ENCODE data around the gene F12.

The F12 gene

GRCh38 chr5:177447066-177447610 is 37.8 kb upstream of the F12 start:
- H3K4me3 ChIP-seq (ENCODE audit: low read depth, low read length): peak overlapping the region; percentile 65
- DNase-seq (ENCODE audit: low read depth): no peak

DNA sequence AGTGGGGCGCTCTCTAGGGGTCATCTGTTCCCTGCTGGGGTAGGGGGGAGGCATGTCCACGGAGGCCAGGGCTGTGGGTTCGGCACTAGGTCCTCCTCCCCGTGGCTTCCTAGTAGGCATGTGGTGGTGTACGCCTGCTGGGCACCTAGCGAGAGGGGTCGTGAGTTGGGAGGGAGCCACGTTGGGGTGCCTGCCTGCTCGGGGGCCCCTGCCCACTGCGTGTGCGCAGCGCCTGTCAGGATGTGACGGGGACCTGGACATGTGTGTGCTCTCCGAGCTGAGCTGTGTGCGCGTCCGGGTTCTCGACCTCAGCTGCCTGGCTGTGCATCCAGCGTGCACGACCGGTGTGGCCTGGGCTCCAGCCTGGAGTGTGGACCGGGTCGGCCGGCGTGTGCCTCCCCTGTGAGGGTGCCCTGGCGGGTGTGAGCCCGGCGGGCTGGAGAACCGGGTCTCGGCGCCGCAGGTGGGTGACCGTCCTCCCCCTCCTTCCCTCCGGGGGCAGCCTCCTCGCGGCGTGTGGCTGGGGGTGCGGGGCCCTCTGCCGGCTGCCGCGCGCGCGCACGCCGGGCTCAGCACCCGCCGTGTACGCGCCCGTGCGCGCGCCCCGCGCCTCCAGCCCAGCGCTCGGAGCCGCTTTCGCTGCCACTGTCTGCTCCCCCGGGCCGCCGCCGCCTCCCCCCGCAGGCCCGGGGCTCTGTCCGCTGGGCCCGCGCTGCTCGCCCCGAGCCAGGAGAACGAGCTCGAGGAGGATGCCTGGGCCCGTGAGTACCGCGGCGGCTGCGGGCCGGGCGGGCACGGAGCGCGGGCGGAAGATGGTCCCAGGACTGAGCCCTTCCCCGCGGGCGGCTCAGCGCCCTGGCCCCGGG is 37.1 kb upstream of the F12 start, which contains the start of gene PRR7:
Gene PRR7, plus strand, starts transcription at position 615 of the 866 bp plus-strand sequence. CDS start 8,254 bp downstream, outside the sequence.
- H3K4me3 ChIP-seq (ENCODE audit: low read depth, low read length): peak within 1 kb of the TSS; percentile 65
- DNase-seq (ENCODE audit: low read depth): no peak

DNA sequence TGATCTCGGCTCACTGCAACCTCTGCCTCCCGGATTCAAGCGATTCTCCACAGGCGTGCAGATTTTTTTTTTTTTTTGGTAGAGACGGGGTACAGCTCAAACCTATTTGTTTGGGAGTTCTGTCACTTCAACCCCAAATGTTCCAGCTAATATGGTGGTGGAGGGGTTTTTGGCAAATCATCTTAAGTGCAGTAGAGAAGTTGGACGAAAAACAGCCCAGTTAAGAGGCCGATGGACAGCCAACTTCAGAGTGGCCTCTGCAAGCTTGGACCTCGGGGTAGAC is 36.5 kb upstream of the F12 start:
- H3K4me3 ChIP-seq (ENCODE audit: low read depth, low read length): peak overlapping the region; percentile 65
- DNase-seq (ENCODE audit: low read depth): no peak

GRCh38 chr5:177445052-177445916 is 35.9 kb upstream of the F12 start:
- no peak overlapping the region for H3K4me3 ChIP-seq (ENCODE audit: low read depth, low read length)
- DNase-seq (ENCODE audit: low read depth): no peak

- no peak for DNase-seq (ENCODE audit: low read depth)
Measured at GRCh38 chr5:177444106-177445051, 35.0 kb upstream of the F12 start.

GRCh38 chr5:177443144-177443983 is 34.0 kb upstream of the F12 start:
- no peak for DNase-seq (ENCODE audit: low read depth)

More at GRCh38 chr5:177444106-177445051, 35.0 kb upstream of the F12 start:
- no peak overlapping the region for H3K4me3 ChIP-seq (ENCODE audit: low read depth, low read length)

GRCh38 chr5:177442066-177442826 is 32.9 kb upstream of the F12 start:
- H3K4me3 ChIP-seq (ENCODE audit: low read depth, low read length): no peak overlapping the region
- DNase-seq (ENCODE audit: low read depth): no peak

More at GRCh38 chr5:177443144-177443983, 34.0 kb upstream of the F12 start:
- no peak overlapping the region for H3K4me3 ChIP-seq (ENCODE audit: low read depth, low read length)

- DNase-seq (ENCODE audit: low read depth): no peak
Measured at GRCh38 chr5:177440990-177441780, 31.8 kb upstream of the F12 start.

DNA sequence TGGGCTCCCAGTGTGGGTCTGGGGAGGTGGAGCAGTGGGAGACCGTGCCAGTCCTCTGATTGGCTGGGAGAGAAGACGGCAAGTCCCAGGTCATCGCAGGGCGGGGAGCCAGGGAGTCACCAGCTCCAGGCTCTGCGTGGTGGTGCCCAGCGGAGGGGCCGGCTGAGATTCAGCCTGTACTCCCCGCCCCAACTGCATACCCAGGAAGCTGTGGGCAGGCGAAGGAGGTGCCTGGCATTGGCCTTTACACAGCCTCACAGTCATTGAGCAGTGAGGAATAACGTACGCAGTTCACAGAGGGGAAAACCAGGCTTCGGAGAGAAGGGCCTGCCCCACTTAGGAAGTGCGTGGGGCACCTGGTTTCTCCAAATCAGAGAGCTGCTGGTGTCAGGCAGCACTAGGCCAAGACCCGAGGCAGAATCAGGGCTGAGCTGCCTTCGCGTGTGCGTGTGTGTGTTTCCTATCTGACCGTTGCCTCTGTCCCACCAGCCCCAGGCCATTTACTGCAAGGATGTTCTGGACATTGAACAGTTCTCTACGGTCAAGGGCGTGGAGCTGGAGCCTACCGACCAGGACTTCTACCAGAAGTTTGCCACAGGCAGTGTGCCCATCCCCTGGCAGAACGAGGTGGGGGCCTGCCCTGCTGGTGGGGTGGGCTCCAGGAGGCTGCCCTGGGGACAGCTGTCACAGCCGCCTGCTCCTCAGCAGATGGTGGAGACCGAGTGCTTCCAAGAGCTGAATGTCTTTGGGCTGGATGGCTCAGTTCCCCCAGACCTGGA is 31.0 kb upstream of the F12 start:
- no peak overlapping the region for H3K4me3 ChIP-seq (ENCODE audit: low read depth, low read length)
- no peak for DNase-seq (ENCODE audit: low read depth)

More at GRCh38 chr5:177440990-177441780, 31.8 kb upstream of the F12 start:
- no peak overlapping the region for H3K4me3 ChIP-seq (ENCODE audit: low read depth, low read length)

GRCh38 chr5:177439518-177440053 is 30.2 kb upstream of the F12 start:
- DNase-seq (ENCODE audit: low read depth): no peak
- H3K4me3 ChIP-seq (ENCODE audit: low read depth, low read length): no peak overlapping the region

DNA sequence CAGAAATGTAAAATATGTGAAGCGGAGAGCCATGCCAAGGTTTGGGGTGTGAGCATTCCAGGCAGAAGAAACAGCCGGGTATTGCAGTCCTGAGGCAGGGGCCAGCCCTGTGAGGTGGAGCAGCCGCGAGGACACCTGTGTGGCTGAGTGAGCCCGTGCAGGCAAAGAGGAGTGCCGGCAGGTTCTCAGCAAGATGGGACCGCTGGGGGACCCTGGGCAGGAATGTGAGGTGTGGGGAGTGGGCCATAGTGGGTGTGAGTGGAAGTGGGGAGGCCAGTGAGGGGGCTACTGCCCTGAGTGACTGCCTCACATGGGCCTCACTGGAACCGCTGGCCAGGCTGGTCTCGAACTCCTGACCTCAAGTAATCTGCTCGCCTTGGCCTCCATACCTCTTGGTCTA is 29.1 kb upstream of the F12 start:
- no peak for DNase-seq (ENCODE audit: low read depth)
- no peak overlapping the region for H3K4me3 ChIP-seq (ENCODE audit: low read depth, low read length)

DNA sequence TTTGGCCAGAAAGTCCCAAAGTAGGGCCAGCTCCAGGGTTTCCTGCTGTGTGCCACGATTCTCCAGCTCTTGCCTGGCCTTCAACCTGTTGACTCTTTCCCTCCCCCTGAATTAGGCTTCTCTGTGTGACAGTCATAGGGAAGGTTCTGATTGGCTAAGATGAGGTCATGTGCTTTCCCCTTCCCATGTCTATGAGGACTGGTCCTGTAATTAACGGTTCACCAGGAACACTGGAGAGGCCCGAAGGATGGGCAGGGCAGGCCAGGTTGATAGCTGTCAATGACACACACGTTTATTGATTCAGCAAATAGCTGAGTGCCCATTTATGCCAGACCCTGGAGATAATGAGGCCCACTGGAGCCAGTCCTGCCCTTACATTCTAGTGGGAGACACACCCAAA is 28.3 kb upstream of the F12 start:
- DNase-seq (ENCODE audit: low read depth): no peak
- no peak overlapping the region for H3K4me3 ChIP-seq (ENCODE audit: low read depth, low read length)

DNA sequence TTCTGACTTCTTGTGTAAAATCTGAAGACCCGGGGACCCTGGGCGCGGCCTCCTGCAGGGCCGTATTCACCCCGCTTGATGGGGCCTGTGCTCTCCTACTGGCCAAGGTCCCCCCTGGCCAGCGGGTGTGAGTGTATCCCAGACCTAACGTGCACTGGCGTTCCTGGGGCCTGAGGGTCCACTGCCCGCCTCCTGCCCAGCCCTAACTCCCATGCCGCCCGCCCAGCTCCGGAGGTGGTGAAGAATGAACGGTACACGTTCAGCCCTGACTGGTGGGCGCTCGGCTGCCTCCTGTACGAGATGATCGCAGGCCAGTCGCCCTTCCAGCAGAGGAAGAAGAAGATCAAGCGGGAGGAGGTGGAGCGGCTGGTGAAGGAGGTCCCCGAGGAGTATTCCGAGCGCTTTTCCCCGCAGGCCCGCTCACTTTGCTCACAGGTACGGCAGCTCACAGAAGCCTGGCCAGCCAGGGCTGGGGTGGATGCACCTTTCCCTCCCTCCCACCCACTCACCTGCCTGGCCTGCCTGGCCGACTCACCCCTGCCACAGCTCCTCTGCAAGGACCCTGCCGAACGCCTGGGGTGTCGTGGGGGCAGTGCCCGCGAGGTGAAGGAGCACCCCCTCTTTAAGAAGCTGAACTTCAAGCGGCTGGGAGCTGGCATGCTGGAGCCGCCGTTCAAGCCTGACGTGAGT is 26.6 kb upstream of the F12 start:
- no peak for DNase-seq (ENCODE audit: low read depth)

GRCh38 chr5:177434942-177435738 is 25.8 kb upstream of the F12 start:
- DNase-seq (ENCODE audit: low read depth): no peak
- H3K4me3 ChIP-seq (ENCODE audit: low read depth, low read length): no peak overlapping the region

More for the DNA sequence above, 26.6 kb upstream of the F12 start:
- H3K4me3 ChIP-seq (ENCODE audit: low read depth, low read length): no peak overlapping the region

All from skeletal muscle cell (primary cell).